22Rv1 (cell line): ENCODE data around the gene ABTB2.

Experiments used
- H3K27ac ChIP-seq: fragments of 450-650 bp; 2 replicates; pipeline ENCODE4 v1.5.1; 2017
- ZFX ChIP-seq: fragments of 450-650 bp; IDR thresholded peaks from 2 replicates; pipeline ENCODE4 v1.6.1; 2017; ENCODE audit warnings: antibody characterized with exemption, borderline replicate concordance
- TF ChIP-seq, protein P1 (sequence below): fragments of 450-650 bp; IDR thresholded peaks from 2 replicates; pipeline ENCODE4 v1.5.1; 2017; ENCODE audit warnings: mild to moderate bottlenecking

Gene ABTB2

DNA sequence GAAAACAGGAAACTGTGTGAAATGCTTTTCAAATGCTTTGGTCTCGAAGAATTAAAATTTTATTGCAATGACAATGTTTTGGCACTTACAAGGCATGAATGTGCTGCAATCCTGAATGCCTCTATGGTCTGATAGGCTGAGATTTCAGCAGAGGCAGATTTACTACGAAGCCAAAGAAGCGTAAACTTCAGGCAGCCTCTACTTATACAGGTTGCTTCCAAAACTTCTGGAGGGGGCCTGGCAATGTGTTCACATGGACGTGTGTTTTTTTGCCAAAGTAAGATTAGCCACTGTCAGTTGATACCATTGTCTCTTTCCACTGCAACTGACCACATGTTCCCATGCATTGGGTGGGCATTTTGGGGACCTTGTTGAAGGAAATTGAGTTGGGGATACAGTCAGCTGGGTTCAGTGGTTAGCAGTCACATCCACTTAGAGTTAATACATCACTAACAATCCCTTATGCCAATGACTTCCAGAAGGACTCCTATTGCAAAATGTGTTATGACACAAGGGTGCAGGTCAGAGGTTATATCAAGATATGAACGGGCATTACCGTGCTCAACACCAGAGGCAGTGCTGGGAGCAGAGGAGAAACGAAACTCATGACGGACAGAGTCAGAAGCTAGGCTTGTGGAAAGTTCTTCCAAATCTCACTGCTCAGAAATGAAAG is 48.8 kb downstream of the ABTB2 start:
- TF ChIP-seq, protein P1, sequence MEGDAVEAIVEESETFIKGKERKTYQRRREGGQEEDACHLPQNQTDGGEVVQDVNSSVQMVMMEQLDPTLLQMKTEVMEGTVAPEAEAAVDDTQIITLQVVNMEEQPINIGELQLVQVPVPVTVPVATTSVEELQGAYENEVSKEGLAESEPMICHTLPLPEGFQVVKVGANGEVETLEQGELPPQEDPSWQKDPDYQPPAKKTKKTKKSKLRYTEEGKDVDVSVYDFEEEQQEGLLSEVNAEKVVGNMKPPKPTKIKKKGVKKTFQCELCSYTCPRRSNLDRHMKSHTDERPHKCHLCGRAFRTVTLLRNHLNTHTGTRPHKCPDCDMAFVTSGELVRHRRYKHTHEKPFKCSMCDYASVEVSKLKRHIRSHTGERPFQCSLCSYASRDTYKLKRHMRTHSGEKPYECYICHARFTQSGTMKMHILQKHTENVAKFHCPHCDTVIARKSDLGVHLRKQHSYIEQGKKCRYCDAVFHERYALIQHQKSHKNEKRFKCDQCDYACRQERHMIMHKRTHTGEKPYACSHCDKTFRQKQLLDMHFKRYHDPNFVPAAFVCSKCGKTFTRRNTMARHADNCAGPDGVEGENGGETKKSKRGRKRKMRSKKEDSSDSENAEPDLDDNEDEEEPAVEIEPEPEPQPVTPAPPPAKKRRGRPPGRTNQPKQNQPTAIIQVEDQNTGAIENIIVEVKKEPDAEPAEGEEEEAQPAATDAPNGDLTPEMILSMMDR, result no peak
- no peak for TF ChIP-seq ZFX
- no peak overlapping the region for H3K27ac ChIP-seq

DNA sequence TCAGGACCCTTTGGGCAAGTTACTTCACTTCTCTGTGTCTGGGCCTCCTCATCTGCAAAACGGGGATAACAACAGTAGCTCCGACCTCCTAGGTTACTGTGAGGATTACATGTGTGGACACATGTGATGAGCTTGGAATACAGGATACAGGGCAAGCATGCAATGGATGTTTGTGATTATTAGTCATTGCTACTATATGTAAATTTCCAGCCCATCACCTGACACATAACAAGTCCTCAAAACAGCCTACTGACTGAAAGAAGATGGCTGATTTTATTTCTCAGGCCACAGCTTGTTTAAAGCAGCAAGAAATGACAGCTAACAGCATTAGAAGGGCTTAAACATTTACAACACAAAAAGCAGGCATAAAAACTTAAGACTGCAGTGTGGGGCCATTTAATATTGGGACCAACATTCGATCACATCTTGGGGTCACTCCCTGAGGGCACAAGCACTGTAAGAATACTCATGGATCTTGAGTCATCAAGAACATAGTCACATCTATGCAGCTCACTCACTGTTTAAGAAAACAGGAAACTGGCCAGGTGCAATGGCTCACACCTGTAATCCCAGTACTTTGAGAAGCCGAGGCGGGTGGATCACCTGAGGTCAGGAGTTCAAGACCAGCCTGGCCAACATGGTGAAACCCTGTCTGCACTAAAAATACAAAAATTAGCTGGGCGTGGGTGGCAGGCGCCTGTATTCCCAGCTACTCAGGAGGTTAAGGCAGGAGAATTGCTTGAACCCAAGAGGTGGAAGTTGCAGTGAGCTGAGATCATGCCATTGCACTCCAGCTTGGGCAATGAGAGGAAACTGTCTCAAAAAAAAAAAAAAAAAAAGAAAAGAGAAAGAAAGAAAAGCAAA is 49.5 kb downstream of the ABTB2 start:
- no peak for TF ChIP-seq ZFX
- TF ChIP-seq, protein P1, result no peak
- H3K27ac ChIP-seq, result peak overlapping the region; percentile 46

DNA sequence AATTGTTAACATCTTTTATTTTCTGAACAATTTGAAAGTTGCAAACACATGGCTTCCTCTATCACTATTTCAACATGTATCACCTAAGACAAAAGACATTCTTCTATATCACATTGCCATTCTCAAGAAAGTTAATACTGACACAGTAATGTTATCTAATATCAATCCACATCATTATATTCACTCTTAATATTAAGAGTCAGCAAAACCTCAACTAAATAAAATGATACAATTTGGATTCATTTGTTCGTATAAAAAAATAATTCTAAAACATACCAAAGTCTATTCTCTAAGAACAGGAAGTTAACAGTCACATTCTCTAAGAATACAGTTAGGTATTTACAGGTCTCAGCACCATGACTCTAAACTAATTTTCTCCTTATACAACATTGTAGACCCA is 52.0 kb downstream of the ABTB2 start:
- no peak for TF ChIP-seq ZFX
- TF ChIP-seq, protein P1, result no peak
- no peak overlapping the region for H3K27ac ChIP-seq

DNA sequence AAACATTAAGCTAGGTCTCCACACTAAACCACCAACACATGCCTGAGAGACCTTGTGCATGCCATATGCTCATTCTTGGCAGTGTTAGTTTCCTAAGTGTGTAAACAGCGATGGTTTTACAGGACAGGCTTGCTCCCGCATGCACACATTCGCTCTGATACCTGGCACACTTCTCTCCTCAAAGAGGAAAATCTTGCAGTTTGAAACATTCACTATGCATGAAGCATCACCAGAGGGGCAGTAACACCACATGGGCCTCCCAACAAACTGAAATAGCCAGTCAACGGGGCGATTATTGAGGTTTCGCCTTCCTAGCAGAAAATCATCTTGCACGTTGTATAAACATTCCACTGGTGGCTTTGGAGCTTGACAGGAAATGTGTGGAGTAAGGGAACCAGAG is 52.6 kb downstream of the ABTB2 start:
- no peak overlapping the region for H3K27ac ChIP-seq
- no peak for TF ChIP-seq ZFX
- TF ChIP-seq, protein P1, result no peak

DNA sequence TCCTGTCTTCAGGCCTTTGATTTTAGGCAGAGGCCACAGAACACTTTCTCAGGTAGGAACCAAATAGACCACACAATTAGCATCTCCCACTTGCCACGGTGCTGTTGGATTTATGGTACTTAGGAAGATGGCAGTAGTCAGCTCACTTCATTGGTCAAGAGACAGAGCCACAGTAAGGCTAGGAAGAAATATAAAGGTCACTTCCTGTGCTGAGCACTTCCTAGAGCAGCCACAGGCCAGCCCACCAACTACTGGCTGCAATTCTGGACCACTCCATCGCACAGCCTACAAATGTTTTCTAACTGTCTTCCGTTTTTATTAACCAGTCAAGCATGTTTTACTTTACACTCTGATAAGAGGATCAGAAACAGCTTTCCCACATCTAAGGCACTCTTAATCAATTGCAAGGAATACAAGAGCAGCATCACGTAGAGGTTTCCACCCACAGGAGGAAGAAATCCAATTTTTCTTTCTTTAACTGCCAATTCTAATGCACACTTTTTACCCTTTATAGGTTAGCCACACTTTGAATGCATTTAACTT is 54.7 kb downstream of the ABTB2 start:
- no peak overlapping the region for H3K27ac ChIP-seq

DNA sequence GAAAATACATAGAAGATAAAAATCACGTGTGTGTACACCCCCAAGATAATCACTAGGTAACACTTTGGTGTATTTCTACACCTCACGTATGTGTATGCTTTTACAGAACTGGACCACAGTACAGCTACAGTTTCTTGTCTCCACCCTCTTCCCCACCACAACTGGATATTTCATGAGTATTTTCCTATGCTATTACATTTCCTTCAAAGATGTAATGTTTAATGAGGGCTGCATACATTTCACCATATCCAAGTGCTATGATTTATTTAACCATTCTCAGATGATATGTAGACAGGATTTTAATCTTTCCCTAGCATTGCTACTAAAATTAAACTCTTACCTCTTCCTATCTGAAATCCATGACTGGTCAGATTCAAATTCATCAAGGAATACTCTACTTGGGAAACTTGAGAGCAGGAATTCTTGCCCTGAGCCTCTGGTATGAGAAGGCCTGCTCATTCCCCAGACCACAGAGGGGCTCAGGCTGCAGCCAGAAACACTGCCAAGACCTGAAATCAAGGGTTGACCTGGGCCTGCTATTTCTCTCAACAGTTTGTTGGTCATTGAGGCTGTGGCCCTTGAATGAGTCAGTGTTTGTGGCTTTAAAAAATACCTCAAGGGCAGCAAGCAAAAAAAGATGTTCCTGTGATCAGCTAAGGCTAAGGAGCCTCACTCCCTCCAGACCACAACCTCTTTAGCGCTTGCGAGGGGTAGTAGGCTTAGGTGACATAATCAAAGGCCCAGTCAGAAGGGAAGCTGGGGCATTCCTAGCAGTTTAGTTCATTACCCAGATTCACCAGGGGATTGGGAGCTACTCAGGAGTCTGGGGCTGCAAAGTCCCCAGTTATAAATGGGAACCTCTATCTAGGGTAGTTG is 55.5 kb downstream of the ABTB2 start:
- H3K27ac ChIP-seq, result no peak overlapping the region

More for the DNA sequence above, 54.7 kb downstream of the ABTB2 start:
- TF ChIP-seq ZFX, result no peak
- TF ChIP-seq, protein P1, result no peak

More for the DNA sequence above, 55.5 kb downstream of the ABTB2 start:
- TF ChIP-seq ZFX, result no peak
- TF ChIP-seq, protein P1, result no peak
